GM23338 (cell line): ENCODE measurements around the gene ZNF507.

Experiments
- ETS1 ChIP-seq: IDR thresholded peaks from 2 replicates; pipeline ENCODE4 v1.6.1; 2016; ENCODE audit warnings: antibody characterized with exemption
- TF ChIP-seq, protein P1 (sequence below), 2 experiments: fragments of 200-600 bp in 1 of 2; sonication (generic) in 1 of 2; conservative IDR thresholded peaks; 2 replicates each; pipeline versions ENCODE4 v1.5.1 to v1.6.1; 2016 to 2017; ENCODE audit warnings: antibody characterized with exemption in 2 of 2, low read depth in 2 of 2, mild to moderate bottlenecking in 2 of 2, moderate library complexity in 1 of 2

DNA sequence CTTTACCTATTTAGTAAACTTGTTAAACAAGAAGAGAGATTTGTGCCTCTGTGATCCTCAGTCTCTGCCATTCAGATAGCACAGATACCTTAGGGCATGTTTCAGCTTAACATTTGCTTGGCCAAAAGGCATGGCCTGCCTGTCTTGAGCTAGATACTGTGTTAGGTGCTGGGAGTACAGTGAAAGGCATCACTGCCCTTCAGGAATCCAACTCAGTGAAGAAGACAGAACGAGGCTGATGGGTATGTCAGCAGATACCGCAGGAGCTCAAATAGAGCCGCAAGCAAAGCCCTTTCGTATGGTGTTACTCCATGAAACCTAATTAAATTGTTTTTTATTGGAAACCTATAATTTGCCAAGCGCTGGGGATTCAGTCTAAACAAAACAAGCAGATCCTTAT is 12.9 kb downstream of the ZNF507 start:
- TF ChIP-seq, protein P1, sequence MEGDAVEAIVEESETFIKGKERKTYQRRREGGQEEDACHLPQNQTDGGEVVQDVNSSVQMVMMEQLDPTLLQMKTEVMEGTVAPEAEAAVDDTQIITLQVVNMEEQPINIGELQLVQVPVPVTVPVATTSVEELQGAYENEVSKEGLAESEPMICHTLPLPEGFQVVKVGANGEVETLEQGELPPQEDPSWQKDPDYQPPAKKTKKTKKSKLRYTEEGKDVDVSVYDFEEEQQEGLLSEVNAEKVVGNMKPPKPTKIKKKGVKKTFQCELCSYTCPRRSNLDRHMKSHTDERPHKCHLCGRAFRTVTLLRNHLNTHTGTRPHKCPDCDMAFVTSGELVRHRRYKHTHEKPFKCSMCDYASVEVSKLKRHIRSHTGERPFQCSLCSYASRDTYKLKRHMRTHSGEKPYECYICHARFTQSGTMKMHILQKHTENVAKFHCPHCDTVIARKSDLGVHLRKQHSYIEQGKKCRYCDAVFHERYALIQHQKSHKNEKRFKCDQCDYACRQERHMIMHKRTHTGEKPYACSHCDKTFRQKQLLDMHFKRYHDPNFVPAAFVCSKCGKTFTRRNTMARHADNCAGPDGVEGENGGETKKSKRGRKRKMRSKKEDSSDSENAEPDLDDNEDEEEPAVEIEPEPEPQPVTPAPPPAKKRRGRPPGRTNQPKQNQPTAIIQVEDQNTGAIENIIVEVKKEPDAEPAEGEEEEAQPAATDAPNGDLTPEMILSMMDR (conservative IDR thresholded peaks at IDR 0.05; ENCODE audit: low read depth in 2 of 2): no peak
- TF ChIP-seq ETS1: no peak
